Keratinocyte (primary cell): ENCODE data around the gene AGTPBP1. TPM values are rescaled to one million over a fixed set of nuclear protein-coding genes. Genes with fewer than 3 reads are reported as not detected.

Source experiments
- DNase-seq: peaks from one replicate; pipeline ENCODE4 v3.0.0-alpha.2; 2011; ENCODE audit warnings: low read depth, missing footprints, low spot score
- FAIRE-seq: peaks from 2 replicates; lab custom pipeline; 2011; peaks lifted over from hg19 to GRCh38; lab: Jason Lieb, UNC
- H2AFZ ChIP-seq: 2 replicates; pipeline ENCODE4 v1.6.0; 2012; ENCODE audit warnings: low read length, control low read depth, inconsistent platforms; ENCODE audit not compliant: control insufficient read depth
- H3K27ac ChIP-seq: 2 replicates; pipeline ENCODE4 v1.5.1; 2011; ENCODE audit warnings: low read length; ENCODE audit not compliant: control insufficient read depth, insufficient read depth
- H3K27me3 ChIP-seq: 3 replicates; pipeline ENCODE4 v1.6.0; 2011; ENCODE audit warnings: low read length; ENCODE audit not compliant: control insufficient read depth, insufficient read depth; ENCODE audit errors: extremely low read depth
- H3K36me3 ChIP-seq, 2 experiments: 2 replicates in 1 of 2; 3 replicates in 1 of 2; pipeline ENCODE4 v1.5.1; 2011; ENCODE audit warnings: low read length in 2 of 2, mild to moderate bottlenecking in 1 of 2; ENCODE audit not compliant: control insufficient read depth in 2 of 2, insufficient read depth in 2 of 2; ENCODE audit errors: extremely low read depth in 1 of 2
- H3K4me1 ChIP-seq: 3 replicates; pipeline ENCODE4 v1.5.1; 2011; ENCODE audit warnings: low read length; ENCODE audit not compliant: control insufficient read depth, insufficient read depth; ENCODE audit errors: extremely low read depth
- H3K4me2 ChIP-seq: 3 replicates; pipeline ENCODE4 v1.6.0; 2011; ENCODE audit warnings: low read depth, low read length; ENCODE audit not compliant: control insufficient read depth, insufficient read depth; ENCODE audit errors: extremely low read depth
- H3K4me3 ChIP-seq, 3 experiments: fragments of 200-600 bp in 1 of 3; sonication (generic) in 1 of 3; 2 replicates in 2 of 3; 3 replicates in 1 of 3; pipeline ENCODE4 v1.5.1; 2011 to 2016; ENCODE audit warnings: low read length in 3 of 3, mild to moderate bottlenecking in 3 of 3, control low read depth in 2 of 3, inconsistent platforms in 1 of 3, low read depth in 1 of 3, mixed read lengths in 1 of 3, mixed run types in 1 of 3, moderate library complexity in 1 of 3; ENCODE audit not compliant: control insufficient read depth in 2 of 3, insufficient read depth in 2 of 3; ENCODE audit errors: extremely low read depth in 1 of 3
- H3K79me2 ChIP-seq: 2 replicates; pipeline ENCODE4 v1.6.0; 2012; ENCODE audit warnings: low read length; ENCODE audit not compliant: control insufficient read depth, insufficient read depth
- H3K9ac ChIP-seq: 3 replicates; pipeline ENCODE4 v1.6.0; 2011; ENCODE audit warnings: low read length; ENCODE audit not compliant: control insufficient read depth, insufficient read depth; ENCODE audit errors: extremely low read depth
- H3K9me1 ChIP-seq: 3 replicates; pipeline ENCODE4 v1.6.0; 2011; ENCODE audit warnings: low read length; ENCODE audit not compliant: control insufficient read depth, insufficient read depth; ENCODE audit errors: extremely low read depth
- H3K9me3 ChIP-seq: 2 replicates; pipeline ENCODE4 v1.5.1; 2012; ENCODE audit warnings: low read depth, low read length; ENCODE audit not compliant: control insufficient read depth
- H4K20me1 ChIP-seq: 3 replicates; pipeline ENCODE4 v1.6.0; 2011; ENCODE audit warnings: low read length; ENCODE audit not compliant: control insufficient read depth, insufficient read depth; ENCODE audit errors: extremely low read depth
- EZH2 ChIP-seq: IDR thresholded peaks from one replicate; pipeline ENCODE4 v1.6.1; 2012; ENCODE audit warnings: inconsistent platforms, mild to moderate bottlenecking, low read length, moderate library complexity
- dilution Hi-C: fragments of 300-500 bp; cut with MboI; formaldehyde crosslinking; loops from one replicate; pipeline ENCODE4 v1.7.0; 2020; ENCODE audit warnings: low sequenced_read_pairs; ENCODE audit not compliant: extremely low pct_ligation_motif_present
- polyA plus RNA-seq, 5 experiments: library from polyadenylated mRNA; depleted of rRNA in 3 of 5; stranded (reverse) in 3 of 5; stranded (forward) in 1 of 5; unstranded in 1 of 5; fragments of >200 nt; gene quantifications; 1 replicate in 1 of 5; 2 replicates in 3 of 5; 3 replicates in 1 of 5; pipeline versions ENCODE4 v1.2.1 to v1.2.3, GENCODE V29; 2011 to 2012; ENCODE audit warnings: missing spikeins in 2 of 5, low read depth in 1 of 5, low replicate concordance in 1 of 5
- TF ChIP-seq, protein P1 (sequence below), 3 experiments: IDR thresholded peaks in 1 of 3; conservative IDR thresholded peaks in 1 of 3; optimal IDR thresholded peaks in 1 of 3; 2 replicates in 2 of 3; 3 replicates in 1 of 3; pipeline versions ENCODE3 to v1.5.1; 2011; ENCODE audit warnings: low read length in 3 of 3, mild to moderate bottlenecking in 3 of 3, moderate library complexity in 2 of 3, control low read depth in 1 of 3, inconsistent platforms in 1 of 3; ENCODE audit not compliant: insufficient read depth in 2 of 3; ENCODE audit errors: extremely low read depth in 1 of 3

The AGTPBP1 gene
- polyA plus RNA-seq, 1 donor (not counting 4 experiments of a cell fraction or from before 2014, with no cell fraction given), result 11.1 TPM

DNA sequence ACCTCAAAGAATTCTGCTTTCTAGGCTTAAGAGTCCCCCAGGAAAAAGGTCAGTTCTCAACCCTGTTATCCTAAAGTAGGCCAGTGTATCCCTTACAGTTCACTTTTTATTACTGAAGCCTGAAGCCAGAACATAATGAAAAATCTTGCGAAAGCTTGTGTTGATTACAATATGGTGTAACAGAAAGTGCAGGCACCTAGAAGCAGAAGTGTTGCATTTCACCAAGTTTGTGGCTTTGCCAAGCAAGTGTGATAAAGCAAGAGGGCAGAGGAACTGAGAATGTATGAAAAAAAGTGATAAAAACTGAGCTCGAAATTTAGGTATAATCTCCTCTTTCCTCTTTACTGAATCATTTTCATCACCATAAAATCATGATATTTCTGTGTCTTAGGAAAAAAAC, 26.2 kb downstream of the AGTPBP1 start:
- Histone ChIP-seq H3K4me1 (no peaks in the 10 kb centered on the region), H3K9ac (no peak overlapping the region), H3K4me3 (no peak overlapping the region), H3K79me2 (no peaks in the 10 kb centered on the region), H3K9me1 (no peaks in the 10 kb centered on the region), H2AFZ (no peak overlapping the region), H3K4me2 (no peak overlapping the region), H3K27me3 (no peaks in the 10 kb centered on the region), H3K27ac (no peak overlapping the region), H4K20me1 (no peaks in the 10 kb centered on the region), H3K36me3 (no peaks in the 10 kb centered on the region), H3K9me3 (no peaks in the 10 kb centered on the region)
- DNase-seq (no peak), FAIRE-seq (no peak)
- dilution Hi-C loops, result no loop called here
- TF ChIP-seq EZH2, result no peak
- TF ChIP-seq, protein P1, sequence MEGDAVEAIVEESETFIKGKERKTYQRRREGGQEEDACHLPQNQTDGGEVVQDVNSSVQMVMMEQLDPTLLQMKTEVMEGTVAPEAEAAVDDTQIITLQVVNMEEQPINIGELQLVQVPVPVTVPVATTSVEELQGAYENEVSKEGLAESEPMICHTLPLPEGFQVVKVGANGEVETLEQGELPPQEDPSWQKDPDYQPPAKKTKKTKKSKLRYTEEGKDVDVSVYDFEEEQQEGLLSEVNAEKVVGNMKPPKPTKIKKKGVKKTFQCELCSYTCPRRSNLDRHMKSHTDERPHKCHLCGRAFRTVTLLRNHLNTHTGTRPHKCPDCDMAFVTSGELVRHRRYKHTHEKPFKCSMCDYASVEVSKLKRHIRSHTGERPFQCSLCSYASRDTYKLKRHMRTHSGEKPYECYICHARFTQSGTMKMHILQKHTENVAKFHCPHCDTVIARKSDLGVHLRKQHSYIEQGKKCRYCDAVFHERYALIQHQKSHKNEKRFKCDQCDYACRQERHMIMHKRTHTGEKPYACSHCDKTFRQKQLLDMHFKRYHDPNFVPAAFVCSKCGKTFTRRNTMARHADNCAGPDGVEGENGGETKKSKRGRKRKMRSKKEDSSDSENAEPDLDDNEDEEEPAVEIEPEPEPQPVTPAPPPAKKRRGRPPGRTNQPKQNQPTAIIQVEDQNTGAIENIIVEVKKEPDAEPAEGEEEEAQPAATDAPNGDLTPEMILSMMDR (optimal IDR thresholded peaks at IDR 0.05 in 1 of 3, IDR thresholded peaks at IDR 0.05 in 1 of 3, conservative IDR thresholded peaks at IDR 0.05 in 1 of 3; ENCODE audit: extremely low read depth in 1 of 3, insufficient read depth in 2 of 3, low read length in 3 of 3), result no peak

DNA sequence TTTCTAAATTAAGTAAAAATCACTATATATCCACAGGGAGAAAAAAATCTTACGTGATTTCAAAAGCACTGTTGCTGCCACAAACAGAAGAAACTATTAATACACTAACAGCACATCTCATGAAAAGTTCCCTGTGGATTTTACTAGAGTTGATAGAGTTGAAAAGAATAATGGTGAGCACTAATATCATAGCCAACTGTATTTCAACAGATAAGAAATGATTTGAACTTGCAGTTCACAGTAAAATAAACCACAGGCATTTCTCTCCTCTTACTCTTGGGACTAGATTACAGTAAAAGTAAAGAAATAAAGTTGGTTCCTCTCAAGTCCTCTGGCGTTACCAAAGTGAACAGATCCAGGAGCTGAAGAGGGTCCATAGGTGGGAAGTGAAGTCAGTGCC, 27.9 kb downstream of the AGTPBP1 start:
- H3K4me1 ChIP-seq, result no peaks in the 10 kb centered on the region
- no peak for FAIRE-seq
- TF ChIP-seq, protein P1 (optimal IDR thresholded peaks at IDR 0.05 in 1 of 3, IDR thresholded peaks at IDR 0.05 in 1 of 3, conservative IDR thresholded peaks at IDR 0.05 in 1 of 3; ENCODE audit: extremely low read depth in 1 of 3, insufficient read depth in 2 of 3, low read length in 3 of 3), result no peak
- no peak for TF ChIP-seq EZH2

More for the DNA sequence above, 27.9 kb downstream of the AGTPBP1 start:
- H3K4me3 ChIP-seq, result no peak overlapping the region
- no peak overlapping the region for H2AFZ ChIP-seq
- no peaks in the 10 kb centered on the region for H3K27me3 ChIP-seq
- H3K79me2 ChIP-seq, result no peaks in the 10 kb centered on the region
- no peaks in the 10 kb centered on the region for H3K9me3 ChIP-seq
- no peak overlapping the region for H3K4me2 ChIP-seq
- H3K27ac ChIP-seq, result no peak overlapping the region
- DNase-seq, result no peak
- H3K9me1 ChIP-seq, result no peaks in the 10 kb centered on the region
- H3K9ac ChIP-seq, result no peak overlapping the region
- dilution Hi-C loops, result no loop called here
- no peaks in the 10 kb centered on the region for H4K20me1 ChIP-seq
- no peaks in the 10 kb centered on the region for H3K36me3 ChIP-seq
